Tibial nerve (tissue), 4 donors: Measurements from ENCODE around the gene TXN2. TPM values are rescaled to one million over a fixed set of nuclear protein-coding genes. Genes with fewer than 3 reads are reported as not detected.

Source experiments
- DNase-seq, 2 donors: peaks; one replicate each; pipeline ENCODE4 v3.0.0-alpha.2; 2019; ENCODE audit warnings: low spot score in 2 of 2
- H3K27ac ChIP-seq, 4 donors: fragments of 200-600 bp; sonication (generic) in 3 of 4; one replicate each; pipeline ENCODE4 v1.5.1; 2017 to 2019; ENCODE audit warnings: mild to moderate bottlenecking in 1 of 4
- H3K27me3 ChIP-seq, 2 donors: fragments of 200-600 bp; sonication (generic) in 1 of 2; one replicate each; pipeline versions ENCODE4 v1.5.1 to v1.6.0; 2017 to 2019
- H3K36me3 ChIP-seq, 3 donors: fragments of 200-600 bp; sonication (generic); one replicate each; pipeline ENCODE4 v1.5.1; 2018 to 2019
- H3K4me1 ChIP-seq, 4 donors: fragments of 200-600 bp; sonication (generic) in 3 of 4; one replicate each; pipeline ENCODE4 v1.5.1; 2017 to 2019
- H3K4me3 ChIP-seq, 4 donors: fragments of 200-600 bp; sonication (generic) in 3 of 4; one replicate each; pipeline ENCODE4 v1.5.1; 2017 to 2019; ENCODE audit warnings: mild to moderate bottlenecking in 1 of 4, moderate library complexity in 1 of 4
- H3K9me3 ChIP-seq, 4 donors: fragments of 200-600 bp; sonication (generic) in 3 of 4; one replicate each; pipeline ENCODE4 v1.5.1; 2017 to 2019
- CTCF ChIP-seq, 5 experiments: fragments of 200-600 bp in 3 of 5; fragments of 450-650 bp in 2 of 5; sonication (generic) in 3 of 5; IDR thresholded peaks; one replicate each; pipeline ENCODE4 v1.5.1; 2016 to 2019; ENCODE audit warnings: antibody characterized with exemption in 5 of 5, mild to moderate bottlenecking in 3 of 5, moderate library complexity in 2 of 5
- EP300 ChIP-seq, 2 donors: sonication (generic); formaldehyde crosslinking; IDR thresholded peaks; one replicate each; pipeline ENCODE4 v1.6.1; 2017; ENCODE audit warnings: antibody characterized with exemption in 2 of 2, mild to moderate bottlenecking in 1 of 2
- POLR2A ChIP-seq, 2 donors: fragments of 450-650 bp; IDR thresholded peaks; one replicate each; pipeline ENCODE4 v1.6.1; 2017; ENCODE audit warnings: antibody characterized with exemption in 2 of 2, mild to moderate bottlenecking in 2 of 2, moderate library complexity in 2 of 2
- WGBS, 2 donors: methylation state at CpG; one replicate each; pipeline ENCODE4 v1.1.5; 2018; 5-methylcytosine and 5-hydroxymethylcytosine counted together
- small RNA-seq: library from RNA; depleted of rRNA; stranded (forward); fragments of <200 nt; gene quantifications from one replicate; pipeline ENCODE3, GENCODE V24; 2016
- total RNA-seq, 4 donors: library from RNA; depleted of rRNA; stranded (reverse); fragments of >200 nt; gene quantifications; one replicate each; pipeline ENCODE4 v1.1.0, GENCODE V29; 2016

Gene TXN2
- total RNA-seq, 4 donors from 2014 or later = 50.4 to 83.5 (median 68.0) TPM

DNA sequence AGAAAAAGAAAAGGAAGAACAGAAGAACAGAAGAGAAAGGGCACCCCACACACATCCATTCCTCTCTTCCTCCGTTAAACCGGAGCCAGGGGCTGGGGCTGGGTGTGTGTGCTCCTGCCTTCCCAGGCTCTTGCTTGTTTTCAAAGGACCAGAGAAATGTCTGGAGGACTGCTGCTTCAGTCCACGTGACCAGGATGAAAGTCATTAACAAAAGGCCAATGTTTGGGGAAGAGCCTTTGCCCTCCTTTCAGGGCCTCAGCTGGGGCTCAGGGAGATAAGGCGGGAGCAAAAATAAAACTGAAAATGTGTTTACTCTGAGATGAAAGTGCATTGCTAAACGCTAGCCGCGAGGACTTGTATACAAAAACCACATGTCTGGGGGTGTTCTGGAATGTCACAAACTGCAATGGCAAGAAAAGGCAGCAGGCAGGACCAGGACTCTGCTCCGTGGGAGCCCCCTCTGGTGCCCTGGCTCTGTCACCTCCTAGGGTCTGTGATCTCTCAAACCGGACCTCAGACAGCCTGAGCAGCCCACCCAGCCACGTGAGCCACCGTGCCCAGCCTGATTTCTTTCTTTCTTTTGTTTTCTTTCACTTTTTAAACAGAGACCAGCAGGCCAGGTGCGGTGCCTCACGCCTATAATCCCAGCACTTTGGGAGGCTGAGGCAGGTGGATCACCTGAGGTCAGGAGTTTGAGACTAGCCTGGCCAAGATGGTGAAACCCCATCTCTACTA is 62.1 kb downstream of the TXN2 start:
- Histone ChIP-seq H3K4me3 (peak overlapping the region in 3 of 4 donors; percentile 7 to 12 (median 8)), H3K9me3 (no peaks in the 10 kb centered on the region), H3K27ac (peak overlapping the region; percentile 3 to 83 (median 64)), H3K36me3 (no peaks in the 10 kb centered on the region), H3K27me3 (no peaks in the 10 kb centered on the region), H3K4me1 (peaks cover 0 to 17% (median 14%) of the 10 kb centered on the region in 4 donors)
- WGBS, 2 donors = 14 to 21% methylated on average over 13 of the region's 13 CpGs
- peak; percentile 38 to 50 for DNase-seq
- TF ChIP-seq CTCF (IDR thresholded peaks at IDR 0.05) (peak in 1 of 5 experiments; percentile 12), EP300 (IDR thresholded peaks at IDR 0.05) (peak in 1 of 2 donors; percentile 70), POLR2A (IDR thresholded peaks at IDR 0.05) (no peak)

DNA sequence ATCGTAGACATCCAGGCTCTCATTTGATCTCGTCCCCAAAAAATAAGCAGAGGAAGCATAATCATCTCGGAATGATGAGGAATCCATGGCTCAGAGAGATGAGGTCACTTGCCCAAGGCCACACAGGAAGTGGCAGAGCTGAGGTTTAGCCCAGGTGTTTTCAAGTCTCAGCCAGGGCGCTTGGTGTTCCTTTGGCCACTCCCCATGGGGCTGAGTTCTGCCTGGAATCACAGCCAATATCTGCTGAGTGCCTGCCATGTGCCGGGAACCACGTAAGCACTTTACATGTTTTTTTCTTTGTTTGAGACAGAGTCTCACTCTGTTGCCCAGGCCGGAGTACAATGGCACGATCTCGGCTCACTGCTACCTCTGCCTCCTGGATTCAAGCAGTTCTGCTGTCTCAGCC is 64.2 kb downstream of the TXN2 start:
- Histone ChIP-seq H3K9me3 (no peaks in the 10 kb centered on the region), H3K4me3 (no peak overlapping the region), H3K27ac (peak overlapping the region in 1 of 4 donors; percentile 50), H3K36me3 (no peaks in the 10 kb centered on the region), H3K4me1 (peaks cover 0 to 17% (median 14%) of the 10 kb centered on the region in 4 donors), H3K27me3 (no peaks in the 10 kb centered on the region)
- no peak for DNase-seq
- no peak for TF ChIP-seq POLR2A (IDR thresholded peaks at IDR 0.05)
- no peak for TF ChIP-seq EP300 (IDR thresholded peaks at IDR 0.05)
- TF ChIP-seq CTCF (IDR thresholded peaks at IDR 0.05) = no peak
- 60 to 77% methylated on average over 9 of the region's 9 CpGs for WGBS, 2 donors

Small RNAs within 50 kb of the gene (small RNA-seq; reads per million reads assigned to genes)
- gene RF00019 = not detected

Other genes starting within 250 kb of the TXN2 start
- 100 to 1,000 TPM in 1 of 4 donors, 10 to 100 TPM in 3; 76.9 to 112 (median 79.4) TPM for gene APOL2, start 242.1 kb downstream of the TXN2 start, total RNA-seq
- 10 to 100 TPM in 3 of 4 donors, 1 to 10 TPM in 1; 8.3 to 16.8 (median 10.1) TPM for gene APOL1, start 228.5 kb downstream of the TXN2 start, total RNA-seq
- 100 to 1,000 TPM; 361 to 406 (median 386) TPM for gene MYH9, start 93.7 kb downstream of the TXN2 start, total RNA-seq
- gene FOXRED2, start 25.4 kb upstream of the TXN2 start, total RNA-seq = 10 to 100 TPM in 3 of 4 donors, 1 to 10 TPM in 1; 3.1 to 13.7 (median 13.1) TPM
- 100 to 1,000 TPM; 200 to 272 (median 238) TPM for gene EIF3D, start 47.5 kb upstream of the TXN2 start, total RNA-seq
- not detected for gene CACNG2, start 222.1 kb upstream of the TXN2 start, total RNA-seq